GM20000 (cell line): ENCODE data around the gene FZD10.

Experiments
- DNase-seq: peaks from one replicate; pipeline ENCODE4 v3.0.0; 2012; ENCODE audit warnings: low spot score
- CTCF ChIP-seq: IDR thresholded peaks from 2 replicates; pipeline ENCODE4 v1.5.1; 2012; ENCODE audit warnings: mild to moderate bottlenecking, control low read depth; ENCODE audit errors: extremely low read depth, missing control alignments

The FZD10 gene, protein sequence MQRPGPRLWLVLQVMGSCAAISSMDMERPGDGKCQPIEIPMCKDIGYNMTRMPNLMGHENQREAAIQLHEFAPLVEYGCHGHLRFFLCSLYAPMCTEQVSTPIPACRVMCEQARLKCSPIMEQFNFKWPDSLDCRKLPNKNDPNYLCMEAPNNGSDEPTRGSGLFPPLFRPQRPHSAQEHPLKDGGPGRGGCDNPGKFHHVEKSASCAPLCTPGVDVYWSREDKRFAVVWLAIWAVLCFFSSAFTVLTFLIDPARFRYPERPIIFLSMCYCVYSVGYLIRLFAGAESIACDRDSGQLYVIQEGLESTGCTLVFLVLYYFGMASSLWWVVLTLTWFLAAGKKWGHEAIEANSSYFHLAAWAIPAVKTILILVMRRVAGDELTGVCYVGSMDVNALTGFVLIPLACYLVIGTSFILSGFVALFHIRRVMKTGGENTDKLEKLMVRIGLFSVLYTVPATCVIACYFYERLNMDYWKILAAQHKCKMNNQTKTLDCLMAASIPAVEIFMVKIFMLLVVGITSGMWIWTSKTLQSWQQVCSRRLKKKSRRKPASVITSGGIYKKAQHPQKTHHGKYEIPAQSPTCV

DNA sequence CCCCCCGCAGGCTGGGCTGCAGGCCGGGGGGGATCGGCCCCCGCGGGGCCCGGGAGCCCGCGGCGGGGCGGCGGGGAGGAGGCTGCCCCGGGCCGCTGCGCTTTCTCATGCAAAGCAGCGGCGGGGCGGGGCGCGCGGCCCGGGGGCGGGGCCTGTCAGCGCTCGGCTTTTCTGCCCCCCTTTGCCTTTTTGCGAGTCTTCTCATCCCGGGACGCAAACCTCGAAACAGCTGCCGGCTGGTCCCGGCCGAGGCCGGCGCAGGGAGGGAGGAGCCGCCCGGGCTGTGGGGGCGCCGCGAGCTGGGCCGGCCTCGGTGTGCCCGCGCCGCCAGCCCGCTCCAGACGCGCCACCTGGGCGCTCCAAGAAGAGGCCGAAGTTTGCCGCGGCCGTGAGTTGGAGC lies at the start of gene FZD10:
Gene FZD10, plus strand, starts transcription at position 198 of the 400 bp plus-strand sequence. CDS start 479 bp downstream, outside the sequence.
- no peak for TF ChIP-seq CTCF
- no peak for DNase-seq

DNA sequence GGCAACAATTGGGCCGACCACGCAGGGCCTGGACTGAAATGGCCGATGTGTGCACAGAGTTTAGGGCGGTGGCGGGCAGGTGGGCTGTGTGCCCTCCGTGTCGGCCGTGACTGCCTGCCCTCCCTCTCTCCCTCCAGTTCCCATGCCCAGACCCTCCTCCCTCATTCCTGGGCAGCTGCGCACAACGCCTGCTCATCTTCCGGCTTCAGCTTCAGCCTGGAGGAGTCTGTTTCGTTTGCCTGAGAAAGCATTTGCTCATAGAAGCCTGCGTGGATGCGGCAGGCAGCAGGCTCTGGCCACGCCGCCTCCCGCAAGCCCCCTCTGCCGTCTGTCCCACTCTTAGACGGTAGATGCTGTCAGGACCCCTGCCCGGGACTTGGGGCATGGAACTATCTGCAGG lies 47.3 kb upstream of the FZD10 start:
- no peak for TF ChIP-seq CTCF

GRCh38 chr12:130115646-130116045 lies 46.6 kb upstream of the FZD10 start:
- TF ChIP-seq CTCF: no peak
- no peak for DNase-seq

More for the DNA sequence above, 47.3 kb upstream of the FZD10 start:
- DNase-seq: no peak

DNA sequence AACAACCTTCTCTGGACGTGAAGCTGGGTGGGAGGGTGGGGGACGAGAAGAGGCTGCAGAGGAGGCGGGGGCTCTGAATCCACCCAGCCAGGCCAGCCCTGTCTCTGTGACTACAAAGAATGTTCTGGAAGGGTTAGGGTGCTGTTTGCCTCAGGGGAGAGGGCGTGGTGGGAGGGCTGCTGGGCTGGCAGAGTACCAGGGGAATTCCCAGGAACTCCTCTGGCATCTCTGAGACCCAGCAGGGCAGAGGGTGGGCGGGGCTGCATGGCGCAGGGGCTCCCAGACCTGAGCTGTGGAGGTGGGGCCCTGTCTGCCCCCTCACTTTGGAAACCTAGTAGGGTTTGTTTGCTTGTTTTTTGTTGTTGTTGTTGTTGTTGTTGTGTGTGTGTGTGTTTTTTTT lies 45.5 kb upstream of the FZD10 start:
- no peak for DNase-seq

DNA sequence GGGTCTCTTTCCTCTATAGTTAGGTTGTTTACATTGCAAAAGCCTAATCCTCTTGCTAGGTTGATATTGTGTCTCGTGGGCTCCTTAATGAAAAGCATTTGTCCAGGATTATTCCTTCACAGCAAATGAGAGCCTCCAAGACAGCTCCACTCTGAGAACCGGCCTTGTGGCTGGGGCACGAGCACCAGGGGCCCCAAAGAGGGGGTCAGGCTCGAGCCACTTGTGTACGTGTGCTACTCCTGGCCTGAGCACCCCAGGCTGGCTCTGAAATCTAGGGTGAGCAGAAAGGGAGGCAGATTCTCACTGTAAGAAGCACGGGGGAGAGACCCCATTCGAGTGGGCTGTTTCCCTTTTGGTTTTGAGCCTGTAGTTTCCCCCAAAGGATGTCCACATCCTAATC lies 45.0 kb upstream of the FZD10 start:
- no peak for DNase-seq

More for the DNA sequence above, 45.5 kb upstream of the FZD10 start:
- TF ChIP-seq CTCF: no peak

GRCh38 chr12:130117701-130118100 lies 44.6 kb upstream of the FZD10 start:
- no peak for DNase-seq
- no peak for TF ChIP-seq CTCF

More for the DNA sequence above, 45.0 kb upstream of the FZD10 start:
- TF ChIP-seq CTCF: no peak

DNA sequence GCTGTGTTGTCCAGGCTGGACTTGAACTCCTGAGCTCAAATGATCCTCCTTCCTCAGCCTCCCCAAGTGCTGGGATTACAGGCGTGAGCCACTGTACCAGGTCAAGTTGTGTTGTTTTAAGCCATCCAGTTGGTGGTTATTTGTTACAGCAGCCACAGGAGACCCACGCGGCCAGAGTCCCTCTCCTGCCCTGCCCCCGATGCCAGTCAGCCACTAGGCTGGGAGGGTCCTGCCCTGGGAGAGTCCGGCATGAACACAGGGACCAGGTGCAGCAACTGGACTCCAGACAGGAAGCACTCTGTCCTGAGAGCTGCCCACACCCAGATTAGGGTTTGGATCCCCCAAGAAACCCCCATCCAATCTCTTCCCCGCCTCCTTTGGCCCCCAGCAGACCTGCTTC lies 44.1 kb upstream of the FZD10 start:
- DNase-seq: no peak
- TF ChIP-seq CTCF: no peak
